NCI-H2107 (cell line): ENCODE data around the gene KLHL33.

ENCODE experiments used
- DNase-seq: peaks from one replicate; lab custom pipeline; 2025; lab: John Stamatoyannopoulos, UW

KLHL33 gene

DNA sequence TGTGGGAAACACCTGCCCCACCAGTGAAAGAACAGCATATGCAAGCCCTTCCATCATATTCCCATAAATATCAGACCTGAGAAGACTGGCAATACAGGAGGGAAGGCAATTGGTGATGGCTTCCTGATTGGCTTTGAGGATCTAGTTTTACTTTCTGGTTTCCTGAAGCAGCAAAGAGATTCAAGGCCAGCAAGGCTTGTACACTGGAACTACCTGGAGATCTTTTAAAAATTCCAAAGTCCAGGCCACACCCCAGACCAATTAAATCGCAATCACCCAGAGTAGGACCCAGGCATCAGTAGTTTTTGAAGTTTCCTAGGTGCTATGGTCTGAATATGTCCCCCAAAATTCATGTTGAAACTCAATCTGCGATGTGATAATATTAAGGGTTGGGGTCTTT, 19.7 kb downstream of the KLHL33 start:
- DNase-seq, result no peak

- peak; percentile 45 for DNase-seq
Observed at GRCh38 chr14:20415782-20416206, 20.2 kb downstream of the KLHL33 start.

GRCh38 chr14:20413744-20414082, 22.3 kb downstream of the KLHL33 start:
- no peak for DNase-seq

DNA sequence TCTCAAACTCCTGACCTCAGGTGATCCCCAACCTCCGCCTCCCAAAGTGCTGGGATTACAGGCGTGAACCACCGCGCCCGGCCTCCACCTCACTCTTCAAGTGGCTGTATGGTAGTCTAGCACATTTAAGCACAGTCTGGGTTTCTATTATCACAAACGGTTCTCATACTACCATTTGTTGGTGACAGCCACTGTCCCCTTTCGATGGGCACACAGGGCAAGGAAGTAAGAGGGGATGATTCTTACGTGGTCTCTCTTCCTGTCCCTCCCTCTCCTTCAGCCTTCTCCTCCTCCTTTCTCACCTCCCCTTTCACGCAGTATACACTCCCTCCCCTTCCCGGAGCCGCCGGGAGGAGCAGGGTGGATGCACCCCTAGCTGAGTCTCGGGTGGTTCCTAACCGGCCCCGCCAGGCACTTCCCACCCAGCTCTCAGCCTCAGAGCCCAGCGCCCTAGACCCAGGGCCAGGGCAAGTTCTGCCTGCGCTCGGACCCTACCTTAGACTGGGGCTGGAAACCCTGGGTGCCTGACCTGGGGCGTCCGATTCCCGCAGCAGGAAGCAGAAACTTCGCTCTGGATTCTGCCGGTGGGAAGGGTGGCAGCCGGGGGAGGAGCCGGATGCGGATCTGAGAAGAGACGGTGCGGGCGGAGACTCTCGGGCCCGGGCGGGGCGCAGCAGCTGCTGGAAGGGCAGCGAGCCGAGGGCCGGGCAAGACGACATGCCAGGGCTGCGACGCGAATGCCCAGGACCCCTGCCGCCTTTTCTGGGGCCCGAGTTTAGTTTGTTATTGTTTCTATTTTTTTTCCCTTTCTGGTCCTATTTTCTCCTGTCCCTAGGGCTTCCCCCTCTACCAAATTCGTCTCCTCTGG, 22.9 kb downstream of the KLHL33 start, which contains the start of gene TEP1:
TSS of gene TEP1 (minus strand) at position 626 of the 868 bp plus-strand sequence. CDS start 5,062 bp downstream, outside the sequence.
- DNase-seq, result peak; percentile 83

GRCh38 chr14:20412411-20412810, 23.6 kb downstream of the KLHL33 start:
- no peak for DNase-seq

- no peak for DNase-seq
Observed at GRCh38 chr14:20409226-20409625, 26.7 kb downstream of the KLHL33 start.

DNA sequence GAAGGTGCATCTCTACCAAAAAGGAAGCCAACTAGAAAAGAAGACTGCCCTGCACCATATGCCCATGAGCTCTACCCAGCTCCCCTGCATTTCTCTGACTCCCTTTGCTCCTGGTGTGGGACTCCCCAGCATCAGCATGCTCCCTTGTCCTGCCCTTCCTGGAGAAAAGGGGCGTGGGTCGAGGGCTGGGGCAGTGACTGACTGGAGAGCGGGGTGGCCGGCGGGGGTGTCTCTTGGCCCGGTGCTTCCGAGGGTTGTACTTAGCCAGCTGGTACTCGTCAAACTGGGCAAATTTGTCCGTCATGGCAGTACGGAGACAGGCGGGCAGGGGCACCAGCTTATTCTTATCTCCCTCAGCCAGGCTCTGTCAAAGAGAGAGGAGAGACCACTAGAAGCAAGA, 32.4 kb downstream of the KLHL33 start:
- no peak for DNase-seq

GRCh38 chr14:20400965-20401593, 34.9 kb downstream of the KLHL33 start:
- DNase-seq, result no peak

DNA sequence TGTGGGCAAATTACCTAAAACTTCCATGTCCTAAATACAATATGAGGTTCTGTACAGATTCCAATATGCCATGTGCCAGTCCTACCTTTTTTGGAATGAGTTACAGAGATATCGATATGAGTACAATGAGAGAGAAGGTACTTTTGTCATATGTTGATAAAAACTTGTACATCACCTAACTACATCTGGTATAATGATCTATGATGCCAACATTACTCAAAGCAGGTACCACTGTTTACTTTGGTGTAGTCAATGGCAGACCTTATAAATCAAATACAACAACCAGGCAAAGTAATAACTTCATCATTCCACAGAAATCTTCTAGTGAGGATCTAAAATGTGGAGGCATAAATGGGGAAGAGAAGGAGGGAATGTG, 35.4 kb downstream of the KLHL33 start:
- DNase-seq, result no peak

DNA sequence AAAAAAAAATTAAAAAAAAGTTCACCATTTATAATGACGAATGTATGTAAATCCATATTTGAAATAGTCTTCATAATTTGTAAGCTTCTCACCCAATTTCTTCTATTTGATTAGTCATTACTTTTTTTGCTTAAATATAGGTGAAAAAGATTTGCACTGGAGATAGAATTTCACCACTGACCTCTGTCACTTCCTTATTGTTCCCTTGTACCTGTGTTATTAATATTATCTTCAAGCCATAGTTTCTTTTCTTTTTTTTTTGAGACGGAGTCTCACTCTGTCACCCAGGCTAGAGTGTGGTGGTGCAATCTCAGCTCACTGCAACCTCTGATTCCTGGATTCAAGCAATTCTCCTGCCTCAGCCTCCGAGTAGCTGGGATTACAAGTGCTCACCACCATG, 38.5 kb downstream of the KLHL33 start:
- no peak for DNase-seq

DNA sequence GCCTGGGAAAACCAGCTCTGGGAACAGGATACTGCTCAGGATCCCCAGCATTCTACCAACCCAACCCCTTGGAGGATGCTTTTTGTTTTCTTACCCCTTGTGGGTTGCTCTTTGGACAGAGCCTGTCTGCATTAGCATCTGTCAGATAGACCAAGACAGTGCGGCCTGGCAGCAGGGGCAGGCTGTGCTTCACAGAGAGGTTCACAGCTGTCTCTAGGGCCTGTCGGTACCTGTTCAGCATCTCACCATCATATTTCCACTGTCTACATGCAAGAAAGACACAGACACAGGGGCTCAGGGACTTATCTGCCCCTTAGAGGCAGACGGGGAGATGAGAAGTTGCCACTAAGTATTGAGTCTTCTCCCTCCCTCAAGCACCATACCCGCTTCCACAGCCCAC, 44.5 kb downstream of the KLHL33 start:
- no peak for DNase-seq

DNA sequence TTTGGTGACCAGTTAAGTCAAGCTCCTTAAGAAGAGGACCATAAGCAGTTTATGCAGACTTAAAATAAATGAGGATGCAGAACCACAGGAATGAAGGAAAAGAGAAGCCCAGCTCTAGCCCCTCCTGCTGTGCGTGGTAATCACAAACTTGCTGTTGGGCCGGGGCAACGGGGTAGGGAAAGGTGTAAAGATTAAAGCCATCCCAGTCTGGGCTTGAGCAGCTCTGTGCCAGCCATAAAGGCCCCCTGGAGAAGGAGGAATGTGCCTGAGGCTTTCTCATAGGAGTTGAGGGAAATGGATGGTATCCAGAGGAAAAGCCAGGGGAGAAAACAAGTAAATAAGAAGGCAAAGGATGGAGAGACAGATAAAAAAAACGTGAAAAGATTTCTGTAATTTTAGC, 47.8 kb downstream of the KLHL33 start:
- no peak for DNase-seq

DNA sequence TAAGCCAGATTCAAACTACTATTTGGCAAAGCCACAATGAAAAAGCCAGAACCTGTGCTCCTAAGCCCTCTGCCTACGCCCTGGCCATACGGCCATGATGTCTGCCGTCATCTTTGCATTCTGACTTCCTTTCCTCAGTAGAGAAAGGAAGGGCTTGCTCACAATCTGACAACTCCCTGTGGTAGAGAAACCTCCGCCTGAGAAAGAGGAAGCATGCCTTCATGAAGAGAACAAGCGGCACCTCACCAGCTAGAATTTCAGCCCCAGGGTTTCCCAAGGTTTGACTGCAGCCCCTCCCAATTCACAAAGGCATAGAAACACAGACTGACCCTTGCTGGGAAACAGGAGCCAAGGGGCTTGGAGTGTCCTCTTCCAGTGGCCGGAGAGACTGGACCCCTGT, 48.4 kb downstream of the KLHL33 start:
- no peak for DNase-seq

- DNase-seq, result no peak
Observed at GRCh38 chr14:20386276-20386855, 49.6 kb downstream of the KLHL33 start.

- DNase-seq, result no peak
Observed at GRCh38 chr14:20384886-20385285, 51.1 kb downstream of the KLHL33 start.

GRCh38 chr14:20384321-20384720, 51.6 kb downstream of the KLHL33 start:
- no peak for DNase-seq

- no peak for DNase-seq
Observed at GRCh38 chr14:20383636-20384035, 52.3 kb downstream of the KLHL33 start.

GRCh38 chr14:20383032-20383431, 52.9 kb downstream of the KLHL33 start:
- no peak for DNase-seq

GRCh38 chr14:20382526-20382925, 53.4 kb downstream of the KLHL33 start:
- no peak for DNase-seq

GRCh38 chr14:20381341-20381740, 54.6 kb downstream of the KLHL33 start:
- no peak for DNase-seq

DNA sequence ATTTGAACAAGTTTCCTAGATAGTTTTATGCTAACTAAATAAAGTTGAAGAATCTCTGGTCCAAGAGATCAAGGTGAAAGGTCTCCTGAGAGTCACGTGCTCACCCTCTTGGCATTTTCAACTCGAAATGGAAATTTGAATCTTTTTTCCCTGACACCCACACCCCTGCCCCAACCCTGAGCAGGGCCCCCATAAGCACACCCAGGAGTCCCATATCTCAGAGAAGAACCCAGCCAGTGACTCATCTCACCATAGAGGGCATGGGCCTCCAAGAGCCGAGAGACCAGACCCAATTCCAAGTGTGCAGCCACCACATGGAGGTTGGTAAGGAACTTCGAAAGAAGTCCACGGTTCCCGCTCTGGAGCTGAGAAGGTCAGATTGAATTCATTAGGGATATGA, 55.3 kb downstream of the KLHL33 start:
- no peak for DNase-seq

DNA sequence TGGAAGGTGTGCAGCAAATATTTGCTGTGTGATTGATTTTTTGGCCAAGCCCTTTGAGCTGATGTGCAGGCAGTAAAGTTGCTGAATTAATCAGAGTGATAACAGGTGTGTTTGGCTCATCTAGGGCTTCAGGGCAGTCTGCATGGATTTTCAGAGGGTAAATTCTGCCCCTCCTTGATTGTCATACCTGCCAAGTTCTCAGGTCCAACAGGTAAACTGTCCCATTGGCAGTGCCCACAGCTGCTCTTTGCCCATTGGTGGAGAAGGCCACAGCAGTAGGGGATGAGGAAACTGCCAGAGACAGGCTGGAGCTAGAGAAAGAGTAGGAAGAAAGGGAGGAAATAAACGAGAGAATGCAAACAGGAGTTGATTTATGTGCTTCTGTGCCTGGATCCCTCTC, 56.2 kb downstream of the KLHL33 start:
- no peak for DNase-seq

GRCh38 chr14:20377171-20377570, 58.8 kb downstream of the KLHL33 start:
- DNase-seq, result no peak
